SK-N-MC (cell line): Measurements from ENCODE around the gene NEMF.

Experiments used
- EZH2 ChIP-seq: fragments of 200-600 bp; sonication (generic); IDR thresholded peaks from one replicate; pipeline ENCODE4 v1.6.1; 2017; ENCODE audit warnings: antibody characterized with exemption
- FOXP2 ChIP-seq: optimal IDR thresholded peaks from 2 replicates; pipeline ENCODE3; 2011; ENCODE audit warnings: mild to moderate bottlenecking, moderate library complexity; ENCODE audit not compliant: insufficient read depth; ENCODE audit errors: extremely low read length, control extremely low read depth
- POLR2AphosphoS5 ChIP-seq: IDR thresholded peaks from 2 replicates; pipeline ENCODE4 v1.6.1; 2012; ENCODE audit warnings: mild to moderate bottlenecking, low read depth, low read length, borderline replicate concordance

GRCh38 chr14:49786315-49786714, 66.3 kb downstream of the NEMF start:
- TF ChIP-seq POLR2AphosphoS5 (no peak), EZH2 (no peak), FOXP2 (no peak)
